Left ventricle myocardium inferior (tissue), 1 donor: ENCODE measurements around the gene SREK1. TPM values are rescaled to one million over a fixed set of nuclear protein-coding genes. Genes with fewer than 3 reads are reported as not detected.

Experiments used
- DNase-seq: peaks from one replicate; pipeline ENCODE4 v3.0.0-alpha.2; 2020
- H3K27ac ChIP-seq: fragments of 200-600 bp; replicated peaks from 2 replicates; pipeline ENCODE4 v1.8.0; 2021
- H3K27me3 ChIP-seq: fragments of 200-600 bp; 2 replicates; pipeline ENCODE4 v1.8.0; 2021; ENCODE audit warnings: low read depth
- H3K36me3 ChIP-seq: fragments of 200-600 bp; 2 replicates; pipeline ENCODE4 v1.8.0; 2021
- H3K4me1 ChIP-seq: fragments of 200-600 bp; 2 replicates; pipeline ENCODE4 v1.8.0; 2021
- H3K4me3 ChIP-seq: fragments of 200-600 bp; 2 replicates; pipeline ENCODE4 v1.8.0; 2021; ENCODE audit warnings: mild to moderate bottlenecking, moderate library complexity
- H3K9me3 ChIP-seq: fragments of 200-600 bp; replicated peaks from 2 replicates; pipeline ENCODE4 v1.8.0; 2021
- CTCF ChIP-seq: fragments of 200-600 bp; IDR thresholded peaks from 2 replicates; pipeline ENCODE4 v1.8.0; 2021; ENCODE audit warnings: antibody characterized with exemption, mild to moderate bottlenecking, borderline replicate concordance
- intact Hi-C: fragments of 100-400 bp; cut with micrococcal nuclease; formaldehyde crosslinking; loops from one replicate; pipeline ENCODE4 v1.11.0; 2022
- total RNA-seq: library from RNA; stranded (reverse); fragmentation: NEBNext Ultra II Directional; extraction: Animal tissue kit (Norgen Biotek cat#: 25700); gene quantifications from one replicate; pipeline ENCODE4 v1.2.1, GENCODE V29; 2021
- donor health status: DM: no; HTN: yes; CAD: no; lungs with severe emphysema.

SREK1 gene
- total RNA-seq, 1 donor from 2014 or later, result 33.5 TPM

DNA sequence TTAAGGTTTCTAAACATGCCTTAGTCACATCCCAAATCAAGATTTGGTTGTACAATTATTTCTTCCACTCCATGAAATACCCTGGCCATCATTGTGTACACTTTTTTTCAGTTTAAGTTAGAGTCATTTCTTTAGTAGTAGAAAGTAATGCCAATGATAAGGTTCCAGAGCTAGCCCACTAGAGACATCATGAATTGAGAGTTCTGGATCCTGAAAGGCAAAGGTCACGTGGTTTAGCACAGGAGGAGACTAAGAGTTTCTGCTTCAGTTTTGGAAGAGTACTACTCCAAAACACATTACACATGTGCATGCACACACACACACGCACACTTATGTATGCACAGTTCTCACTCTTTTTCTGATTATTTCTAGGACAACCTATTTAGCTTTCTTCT is 4.8 kb upstream of the SREK1 start:
- no peak for TF ChIP-seq CTCF
- DNase-seq, result no peak
- no peaks in the 10 kb centered on the region for H3K9me3 ChIP-seq
- peaks cover 17% of the 10 kb centered on the region for H3K4me1 ChIP-seq
- no peak overlapping the region for H3K27ac ChIP-seq
- intact Hi-C loops, result no loop called here
- H3K36me3 ChIP-seq, result no peaks in the 10 kb centered on the region
- H3K27me3 ChIP-seq, result no peaks in the 10 kb centered on the region
- H3K4me3 ChIP-seq, result no peak overlapping the region

DNA sequence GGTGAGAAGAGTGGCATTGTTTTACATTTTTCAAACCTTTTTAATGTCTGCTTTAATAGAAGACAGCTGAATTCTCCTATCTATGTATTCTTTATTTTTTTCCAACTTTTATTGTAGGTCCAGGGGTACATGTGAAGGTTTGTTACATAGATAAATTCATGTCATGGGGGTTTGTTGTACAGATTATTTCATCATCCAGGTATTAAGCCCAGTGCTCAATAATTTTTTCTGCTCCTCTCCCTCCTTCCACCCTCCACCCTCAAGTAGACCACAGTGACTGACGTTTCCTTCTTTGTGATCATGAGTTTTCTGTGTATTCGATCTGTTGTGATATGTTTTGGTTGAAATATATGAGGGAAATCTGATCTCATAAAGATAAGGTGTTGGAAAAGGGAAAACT is 1.7 kb upstream of the SREK1 start:
- no peak for DNase-seq
- intact Hi-C loops, result loop anchor here (10.0 kb wide), 1 partner anchor 208 kb away; no protein-coding TSS in a partner anchor
- TF ChIP-seq CTCF, result no peak
- peaks cover 37% of the 10 kb centered on the region for H3K4me1 ChIP-seq
- H3K27ac ChIP-seq, result no peak overlapping the region
- H3K9me3 ChIP-seq, result no peaks in the 10 kb centered on the region
- H3K36me3 ChIP-seq, result no peaks in the 10 kb centered on the region
- no peak overlapping the region for H3K4me3 ChIP-seq
- no peaks in the 10 kb centered on the region for H3K27me3 ChIP-seq

- H3K4me3 ChIP-seq, result peak overlapping the region; percentile 82
- no peaks in the 10 kb centered on the region for H3K9me3 ChIP-seq
- H3K36me3 ChIP-seq, result no peaks in the 10 kb centered on the region
- H3K4me1 ChIP-seq, result peaks cover 48% of the 10 kb centered on the region
- H3K27me3 ChIP-seq, result no peaks in the 10 kb centered on the region
- peak overlapping the region; percentile 99 for H3K27ac ChIP-seq
- intact Hi-C loops, result loop anchor here (10.0 kb wide), 1 partner anchor 209 kb away; no protein-coding TSS in a partner anchor
- no peak for TF ChIP-seq CTCF
- DNase-seq, result no peak
Observed at GRCh38 chr5:66143473-66144073, 527 bp upstream of the SREK1 start.

GRCh38 chr5:66144834-66145390 is 812 bp downstream of the SREK1 start:
- peaks cover 58% of the 10 kb centered on the region for H3K4me1 ChIP-seq
- no peak for DNase-seq
- no peaks in the 10 kb centered on the region for H3K9me3 ChIP-seq
- intact Hi-C loops, result loop anchor here (10.0 kb wide), 1 partner anchor 210 kb away; no protein-coding TSS in a partner anchor
- H3K4me3 ChIP-seq, result peak overlapping the region; percentile 82
- H3K27me3 ChIP-seq, result no peaks in the 10 kb centered on the region
- no peak for TF ChIP-seq CTCF
- H3K36me3 ChIP-seq, result no peaks in the 10 kb centered on the region
- peak overlapping the region; percentile 99 for H3K27ac ChIP-seq

DNA sequence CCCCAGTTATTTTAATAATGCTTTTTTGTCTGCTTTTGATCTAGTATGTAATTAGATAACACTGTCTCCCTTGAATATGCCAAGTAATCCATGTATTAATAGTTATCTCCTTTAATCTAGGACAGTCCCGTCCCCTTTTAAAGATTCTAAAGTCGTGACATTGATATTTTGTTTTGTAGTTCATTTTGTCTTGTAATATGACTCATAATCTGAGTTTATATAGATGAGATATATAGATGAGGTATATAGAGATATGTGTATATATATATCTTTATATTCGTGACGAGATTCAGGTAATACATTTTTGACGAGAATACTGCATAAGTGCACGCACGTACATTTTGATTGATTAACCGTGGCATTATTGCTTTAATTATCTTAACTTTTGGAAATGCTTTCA is 1.6 kb downstream of the SREK1 start:
- Histone ChIP-seq H3K4me3 (peak overlapping the region; percentile 82), H3K27ac (peak overlapping the region; percentile 99), H3K9me3 (no peaks in the 10 kb centered on the region), H3K4me1 (peaks cover 67% of the 10 kb centered on the region), H3K36me3 (no peaks in the 10 kb centered on the region), H3K27me3 (no peaks in the 10 kb centered on the region)
- TF ChIP-seq CTCF, result no peak
- intact Hi-C loops, result loop anchor here (10.0 kb wide), 1 partner anchor 211 kb away; no protein-coding TSS in a partner anchor
- no peak for DNase-seq
